Activated CD4-positive, alpha-beta memory T cell treated with anti-CD3 and anti-CD28 coated beads for 36 hours (primary cell): ENCODE results near the gene GSAP. TPM values are rescaled to one million over a fixed set of nuclear protein-coding genes. Genes with fewer than 3 reads are reported as not detected.
"Not testable (repeated sequence)": the region's sequence is repeated elsewhere in the genome, so short reads cannot be mapped to it uniquely, and the experiment has no call there.

Source experiments
- CTCF ChIA-PET: fragments of 350-600 bp; sonication (Branson Sonifier 250); formaldehyde crosslinking; loops from one replicate; lab custom pipeline; 2021; ENCODE audit warnings: antibody characterized with exemption, inconsistent platforms; lab: Charles Lee
- POLR2A ChIA-PET: fragments of 350-600 bp; sonication (Branson Sonifier 250); formaldehyde crosslinking; loops from one replicate; lab custom pipeline; 2021; ENCODE audit warnings: antibody characterized with exemption; lab: Charles Lee
- DNase-seq: peaks from one replicate; pipeline ENCODE4 v3.0.0-alpha.2; 2020
- H3K27ac Mint-ChIP-seq: one replicate; pipeline ENCODE4 v1.8.0; 2021; ENCODE audit warnings: mixed read lengths
- H3K27me3 Mint-ChIP-seq: one replicate; pipeline ENCODE4 v1.8.0; 2021; ENCODE audit warnings: mixed read lengths
- H3K36me3 Mint-ChIP-seq: one replicate; pipeline ENCODE4 v1.8.0; 2021; ENCODE audit warnings: mixed read lengths
- H3K4me1 Mint-ChIP-seq: one replicate; pipeline ENCODE4 v1.8.0; 2021; ENCODE audit warnings: low read depth, mixed read lengths
- H3K4me3 Mint-ChIP-seq: one replicate; pipeline ENCODE4 v1.8.0; 2021; ENCODE audit warnings: mild to moderate bottlenecking, mixed read lengths
- H3K9me3 Mint-ChIP-seq: one replicate; pipeline ENCODE4 v1.8.0; 2021; ENCODE audit warnings: mixed read lengths
- intact Hi-C: fragments of 100-400 bp; cut with micrococcal nuclease; formaldehyde crosslinking; loops from one replicate; pipeline ENCODE4 v1.15.1; 2023
- total RNA-seq, 2 experiments: library from RNA; stranded (reverse); gene quantifications; one replicate each; pipeline ENCODE4 v1.2.3, GENCODE V29; 2021

The GSAP gene
- total RNA-seq, 2 experiments from 2014 or later: 1.7 to 1.9 TPM

DNA sequence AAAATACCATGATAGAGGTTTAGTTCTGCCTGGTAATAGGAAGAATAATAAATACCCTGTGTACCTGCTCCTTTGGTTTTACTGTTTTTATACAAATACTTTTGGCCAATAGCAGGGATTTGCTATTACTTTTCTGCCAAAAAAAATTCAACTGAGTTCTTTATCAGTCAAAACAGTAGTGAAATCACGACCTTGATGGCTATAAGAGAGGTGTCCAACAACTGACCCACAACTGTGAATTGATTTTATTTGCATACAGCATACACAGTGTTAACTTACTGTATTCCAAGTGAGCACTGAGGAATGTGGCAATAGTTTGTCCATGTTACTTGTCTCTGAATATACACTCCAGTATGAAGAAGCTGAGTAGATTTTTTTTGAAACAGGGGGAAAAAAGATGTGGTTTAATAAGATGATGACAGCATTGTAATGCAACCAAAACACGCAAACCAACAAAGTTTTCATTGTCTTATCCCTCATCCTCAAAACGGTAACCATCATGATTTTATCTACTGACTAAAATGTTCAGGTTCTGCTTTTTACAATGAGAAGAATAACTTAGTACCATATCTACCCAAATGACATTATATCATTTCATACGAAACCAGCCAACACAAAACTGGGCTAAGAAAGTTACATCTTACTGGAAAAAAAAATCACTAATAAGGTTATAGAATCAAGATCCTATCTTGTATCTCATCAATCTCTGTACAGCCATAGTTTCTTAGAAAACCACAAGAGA lies 63.3 kb downstream of the GSAP start:
- DNase-seq: no peak
- Mint-ChIP-seq H3K27me3 (no peaks in the 10 kb centered on the region), H3K36me3 (peaks cover 2% of the 10 kb centered on the region), H3K9me3 (no peaks in the 10 kb centered on the region), H3K4me3 (no peak overlapping the region), H3K27ac (peak overlapping the region; percentile 35), H3K4me1 (peaks cover 49% of the 10 kb centered on the region)
- ChIA-PET CTCF (no interaction called here), POLR2A (no interaction called here)
- intact Hi-C loops: loop anchor here (1.0 kb wide), 1 partner anchor 40 kb away; no protein-coding TSS in a partner anchor

- Mint-ChIP-seq H3K27me3 (no peaks in the 10 kb centered on the region), H3K4me1 (peaks cover 49% of the 10 kb centered on the region), H3K27ac (peak overlapping the region; percentile 71), H3K36me3 (peaks cover 2% of the 10 kb centered on the region), H3K4me3 (peak overlapping the region; percentile 53), H3K9me3 (no peaks in the 10 kb centered on the region)
- CTCF ChIA-PET: no interaction called here
- intact Hi-C loops: loop anchor here (1.0 to 2.0 kb wide), 4 partner anchors 21 to 185 kb away; partner anchors contain the start of gene PTPN12
- peak; percentile 57 for DNase-seq
- POLR2A ChIA-PET: no interaction called here
These were observed 64.6 kb downstream of the GSAP start for GRCh38 chr7:77351539-77352004.

DNA sequence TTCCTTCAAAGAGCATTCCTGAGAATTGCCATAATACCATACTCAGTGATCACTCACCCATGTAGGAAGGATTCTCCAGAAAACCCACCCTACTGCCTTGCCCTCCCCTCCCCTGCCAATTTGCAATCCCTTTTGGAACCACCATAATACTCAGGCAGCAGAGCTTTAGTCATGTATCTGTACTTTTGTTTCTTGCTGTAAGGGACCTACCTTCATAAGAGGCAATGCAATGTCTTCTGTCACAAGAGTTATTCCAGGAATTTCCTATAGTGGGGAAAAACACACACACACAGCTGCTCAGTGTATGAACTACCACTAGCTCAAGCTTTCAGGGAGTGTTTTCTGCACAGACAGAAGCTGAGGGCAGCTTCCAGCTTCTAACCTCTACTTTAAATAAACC lies 67.0 kb downstream of the GSAP start:
- POLR2A ChIA-PET: no interaction called here

GRCh38 chr7:77348371-77348813 lies 67.8 kb downstream of the GSAP start:
- intact Hi-C loops: no loop called here
- Mint-ChIP-seq H3K27me3 (no peaks in the 10 kb centered on the region), H3K36me3 (no peaks in the 10 kb centered on the region), H3K4me3 (no peak overlapping the region), H3K9me3 (no peaks in the 10 kb centered on the region), H3K27ac (no peak overlapping the region), H3K4me1 (peaks cover 29% of the 10 kb centered on the region)
- DNase-seq: no peak
- ChIA-PET CTCF (interaction anchor here (0.9 to 1.2 kb wide), 2 partner anchors 17 to 101 kb away, joined by 3 to 4 read pairs; no protein-coding TSS in a partner anchor), POLR2A (no interaction called here)

More for the DNA sequence above, 67.0 kb downstream of the GSAP start:
- CTCF ChIA-PET: interaction anchor here (0.9 to 1.2 kb wide), 2 partner anchors 16 to 102 kb away, joined by 3 to 4 read pairs; no protein-coding TSS in a partner anchor
- no peaks in the 10 kb centered on the region for H3K9me3 Mint-ChIP-seq
- DNase-seq: no peak
- intact Hi-C loops: no loop called here
- no peak overlapping the region for H3K27ac Mint-ChIP-seq
- H3K4me1 Mint-ChIP-seq: peaks cover 36% of the 10 kb centered on the region
- no peak overlapping the region for H3K4me3 Mint-ChIP-seq
- H3K36me3 Mint-ChIP-seq: no peaks in the 10 kb centered on the region
- H3K27me3 Mint-ChIP-seq: no peaks in the 10 kb centered on the region

GRCh38 chr7:77346441-77346840 lies 69.7 kb downstream of the GSAP start:
- H3K4me1 Mint-ChIP-seq: peaks cover 10% of the 10 kb centered on the region
- H3K27ac Mint-ChIP-seq: no peak overlapping the region
- no peak for DNase-seq
- H3K27me3 Mint-ChIP-seq: no peaks in the 10 kb centered on the region
- no peak overlapping the region for H3K4me3 Mint-ChIP-seq
- intact Hi-C loops: no loop called here
- POLR2A ChIA-PET: interaction anchor here (0.6 kb wide), 1 partner anchor 57 kb away, joined by 4 read pairs; no protein-coding TSS in a partner anchor
- CTCF ChIA-PET: no interaction called here
- no peaks in the 10 kb centered on the region for H3K36me3 Mint-ChIP-seq
- no peaks in the 10 kb centered on the region for H3K9me3 Mint-ChIP-seq

- DNase-seq, H3K27ac Mint-ChIP-seq, H3K36me3 Mint-ChIP-seq, H3K9me3 Mint-ChIP-seq, CTCF ChIA-PET, H3K27me3 Mint-ChIP-seq, POLR2A ChIA-PET, intact Hi-C loops, H3K4me1 Mint-ChIP-seq, H3K4me3 Mint-ChIP-seq: not testable (repeated sequence)
These were observed 70.7 kb downstream of the GSAP start for GRCh38 chr7:77345426-77345825.

GRCh38 chr7:77339726-77340125 lies 76.4 kb downstream of the GSAP start:
- H3K27me3 Mint-ChIP-seq: no peaks in the 10 kb centered on the region
- no peak overlapping the region for H3K4me3 Mint-ChIP-seq
- POLR2A ChIA-PET: no interaction called here
- H3K27ac Mint-ChIP-seq: no peak overlapping the region
- H3K4me1 Mint-ChIP-seq: peaks cover 11% of the 10 kb centered on the region
- CTCF ChIA-PET: no interaction called here
- DNase-seq: no peak
- no peaks in the 10 kb centered on the region for H3K36me3 Mint-ChIP-seq
- intact Hi-C loops: no loop called here
- no peaks in the 10 kb centered on the region for H3K9me3 Mint-ChIP-seq

- ChIA-PET POLR2A (no interaction called here), CTCF (no interaction called here)
- Mint-ChIP-seq H3K4me3 (no peak overlapping the region), H3K27ac (no peak overlapping the region), H3K36me3 (no peaks in the 10 kb centered on the region), H3K9me3 (no peaks in the 10 kb centered on the region), H3K27me3 (no peaks in the 10 kb centered on the region), H3K4me1 (peaks cover 11% of the 10 kb centered on the region)
- intact Hi-C loops: no loop called here
- no peak for DNase-seq
These were observed 77.1 kb downstream of the GSAP start for GRCh38 chr7:77338883-77339629.

DNA sequence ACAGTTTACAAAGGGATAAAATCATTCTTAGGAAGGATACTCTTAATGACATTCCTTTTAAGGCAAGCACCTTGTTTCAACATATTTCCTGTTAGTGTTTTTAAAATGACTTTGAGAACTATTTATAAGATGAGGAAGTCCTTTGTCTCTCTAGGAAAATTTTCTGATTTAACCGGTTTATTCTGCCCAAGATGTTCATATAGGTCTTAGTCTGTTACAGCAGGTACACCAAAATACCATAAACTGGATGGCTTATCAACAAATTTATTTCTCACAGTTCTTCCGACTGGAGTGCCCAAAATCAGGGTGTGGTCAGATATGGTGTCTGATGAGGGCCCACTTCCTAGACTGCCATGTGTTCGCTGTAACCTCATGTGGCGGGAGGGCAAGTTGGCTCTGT lies 77.9 kb downstream of the GSAP start:
- POLR2A ChIA-PET: no interaction called here
- Mint-ChIP-seq H3K9me3 (no peaks in the 10 kb centered on the region), H3K27ac (no peak overlapping the region), H3K27me3 (no peaks in the 10 kb centered on the region), H3K36me3 (no peaks in the 10 kb centered on the region), H3K4me1 (peaks cover 11% of the 10 kb centered on the region), H3K4me3 (no peak overlapping the region)
- intact Hi-C loops: no loop called here
- CTCF ChIA-PET: no interaction called here
- no peak for DNase-seq

DNA sequence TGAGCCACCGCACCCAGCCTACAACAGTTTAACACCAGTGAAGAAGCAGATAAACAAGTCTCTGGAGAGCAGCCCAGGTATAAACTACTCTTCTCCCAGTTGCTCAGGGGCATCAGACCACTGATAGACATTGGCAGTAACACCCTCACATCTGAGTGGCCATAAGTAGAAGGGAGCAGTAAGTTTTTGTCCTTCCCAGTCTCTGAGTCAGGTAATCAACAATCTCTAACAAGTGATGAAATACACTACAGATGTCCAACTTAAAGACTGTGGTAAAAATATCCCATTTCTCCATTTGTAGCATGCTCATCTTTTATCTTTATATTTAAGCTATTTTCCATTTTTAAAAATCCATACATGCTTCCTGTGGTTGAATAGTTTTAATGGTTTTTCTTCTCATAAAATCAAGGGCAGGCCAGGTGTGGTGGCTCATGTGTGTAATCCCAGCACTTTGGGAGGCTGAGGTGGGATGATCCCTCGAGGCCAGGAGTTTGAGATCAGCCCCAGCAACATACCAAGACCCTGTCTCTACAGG lies 78.6 kb downstream of the GSAP start:
- Mint-ChIP-seq H3K36me3 (no peaks in the 10 kb centered on the region), H3K27me3 (no peaks in the 10 kb centered on the region), H3K9me3 (no peaks in the 10 kb centered on the region), H3K4me3 (no peak overlapping the region), H3K4me1 (peaks cover 11% of the 10 kb centered on the region), H3K27ac (no peak overlapping the region)
- POLR2A ChIA-PET: no interaction called here
- CTCF ChIA-PET: no interaction called here
- intact Hi-C loops: no loop called here
- no peak for DNase-seq

- no peaks in the 10 kb centered on the region for H3K36me3 Mint-ChIP-seq
- no peak for DNase-seq
- no peak overlapping the region for H3K4me3 Mint-ChIP-seq
- H3K27me3 Mint-ChIP-seq: no peaks in the 10 kb centered on the region
- peaks cover 22% of the 10 kb centered on the region for H3K4me1 Mint-ChIP-seq
- no peak overlapping the region for H3K27ac Mint-ChIP-seq
- ChIA-PET CTCF (interaction anchor here (1.6 kb wide), 1 partner anchor 89 kb away, joined by 3 read pairs; no protein-coding TSS in a partner anchor), POLR2A (interaction anchor here (0.6 kb wide), 1 partner anchor 130 kb away, joined by 4 read pairs; no protein-coding TSS in a partner anchor)
- no peaks in the 10 kb centered on the region for H3K9me3 Mint-ChIP-seq
- intact Hi-C loops: no loop called here
These were observed 80.6 kb downstream of the GSAP start for GRCh38 chr7:77335581-77335980.

DNA sequence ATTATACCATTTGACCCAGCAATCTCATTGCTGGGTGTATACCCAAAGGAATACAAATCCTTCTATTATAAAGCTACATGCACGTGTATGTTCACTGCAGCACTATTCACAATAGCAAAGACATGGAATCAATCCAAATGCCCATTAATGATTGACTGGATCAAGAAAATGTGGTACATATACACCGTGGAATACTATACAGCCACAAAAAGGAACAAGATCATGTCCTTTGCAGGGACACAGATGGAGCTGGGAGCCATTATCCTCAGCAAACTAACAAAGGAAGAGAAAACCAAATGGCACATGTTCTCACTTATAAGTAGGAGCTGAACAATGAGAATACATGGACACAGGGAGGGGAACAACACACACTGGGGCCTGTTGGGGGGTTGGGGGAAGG lies 82.1 kb downstream of the GSAP start:
- H3K4me1 Mint-ChIP-seq: peaks cover 36% of the 10 kb centered on the region
- POLR2A ChIA-PET, H3K27me3 Mint-ChIP-seq, H3K4me3 Mint-ChIP-seq, intact Hi-C loops, H3K36me3 Mint-ChIP-seq, H3K27ac Mint-ChIP-seq, H3K9me3 Mint-ChIP-seq, CTCF ChIA-PET, DNase-seq: not testable (repeated sequence)
